Cardiac fibroblast (primary cell): ENCODE results near the gene REEP6.
"Not testable (repeated sequence)": the region's sequence is repeated elsewhere in the genome, so short reads cannot be mapped to it uniquely, and the experiment has no call there.

Experiments used
- DNase-seq, 2 donors: peaks; one replicate each; pipeline versions ENCODE4 v3.0.0 to v3.0.0-alpha.2; 2010; ENCODE audit warnings: low read depth in 2 of 2
- H3K4me3 ChIP-seq, 2 donors: replicated peaks in 1 of 2; 1 replicate in 1 of 2; 2 replicates in 1 of 2; pipeline ENCODE4 v1.5.1; 2011; ENCODE audit warnings: low read depth in 2 of 2, low read length in 2 of 2, mild to moderate bottlenecking in 2 of 2, moderate library complexity in 1 of 2
- CTCF ChIP-seq: IDR thresholded peaks from one replicate; pipeline ENCODE4 v1.5.1; 2011; ENCODE audit warnings: low read depth, mild to moderate bottlenecking, low read length, inconsistent platforms

The REEP6 gene

GRCh38 chr19:1473085-1473851, 17.7 kb upstream of the REEP6 start:
- TF ChIP-seq CTCF: no peak
- H3K4me3 ChIP-seq: no peak overlapping the region
- DNase-seq: no peak

DNA sequence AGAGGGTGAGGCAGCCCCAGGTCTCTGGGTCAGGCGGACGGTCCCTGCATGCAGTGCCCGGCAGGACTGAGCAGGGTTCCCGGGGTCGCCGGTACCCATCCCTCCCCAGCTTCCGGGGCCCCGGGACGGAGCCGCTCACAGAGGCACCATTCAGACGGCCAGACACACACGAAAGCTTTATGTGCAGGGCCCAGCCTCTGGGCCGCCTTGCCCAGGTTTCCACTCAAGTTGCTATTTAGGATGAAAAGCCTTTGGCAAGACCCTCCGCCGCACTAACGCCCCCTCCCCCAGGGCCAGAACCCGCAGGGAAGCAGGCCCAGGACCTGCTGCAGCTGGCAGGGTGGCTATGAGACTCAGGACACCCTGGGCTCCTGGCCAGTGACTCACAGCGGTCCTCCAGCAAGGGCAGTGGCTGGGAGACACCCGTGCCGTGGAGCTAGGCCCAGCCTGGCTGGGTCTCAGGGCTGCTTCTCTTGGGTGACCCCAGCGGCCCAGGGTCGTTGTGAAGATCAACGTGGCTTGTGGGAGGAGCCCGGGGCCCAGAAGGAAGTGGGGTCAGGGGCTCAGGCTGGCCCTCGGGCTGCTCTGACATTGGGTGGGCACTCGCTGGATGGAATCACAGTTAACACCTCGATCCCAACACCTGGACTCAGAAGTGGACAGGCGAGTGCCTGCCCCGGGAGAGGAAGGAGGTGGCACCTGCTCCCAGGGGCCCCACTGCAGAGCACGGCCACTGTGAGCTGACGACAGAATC, 16.8 kb upstream of the REEP6 start:
- no peak overlapping the region for H3K4me3 ChIP-seq
- no peak for TF ChIP-seq CTCF
- no peak for DNase-seq

DNA sequence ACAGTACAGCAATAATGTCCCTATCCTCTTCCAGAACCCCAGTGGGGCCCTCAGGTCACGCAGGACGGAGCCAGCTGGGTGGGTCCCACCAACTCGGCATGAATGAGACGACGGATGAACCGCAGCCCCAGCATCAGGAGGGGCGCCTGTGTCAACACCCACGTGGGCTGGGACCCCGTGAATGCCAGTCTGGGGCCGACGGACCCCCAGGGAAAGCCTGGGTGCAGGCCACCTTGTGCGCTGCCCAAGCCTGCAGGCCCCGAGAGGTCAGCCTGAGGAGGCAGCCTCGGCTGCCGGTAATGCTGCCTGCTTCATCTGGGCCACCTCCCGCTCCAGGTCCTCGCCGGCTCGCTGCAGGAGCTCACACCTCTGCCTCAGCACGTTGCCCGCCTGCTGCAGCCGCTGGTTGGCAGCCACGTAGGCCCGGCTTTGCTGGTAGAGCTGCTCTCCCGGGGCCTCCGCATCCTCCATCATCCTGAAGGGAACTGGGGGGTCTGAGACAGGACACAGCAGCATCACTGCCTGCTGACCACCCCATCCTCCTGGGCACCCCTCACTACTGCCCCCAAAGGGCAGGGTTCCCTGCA, 16.1 kb upstream of the REEP6 start:
- TF ChIP-seq CTCF: no peak

GRCh38 chr19:1475751-1476437, 15.1 kb upstream of the REEP6 start:
- DNase-seq: no peak
- no peak for TF ChIP-seq CTCF
- H3K4me3 ChIP-seq: no peak overlapping the region

More for the DNA sequence above, 16.1 kb upstream of the REEP6 start:
- no peak for DNase-seq
- H3K4me3 ChIP-seq: no peak overlapping the region

- H3K4me3 ChIP-seq, DNase-seq: not testable (repeated sequence)
These were observed 13.9 kb upstream of the REEP6 start for GRCh38 chr19:1477056-1477455.

GRCh38 chr19:1478934-1479707, 11.9 kb upstream of the REEP6 start, which contains the start of gene C19orf25:
C19orf25 (minus strand) TSS chr19:1479215; CDS start chr19:1478903, 312 bp downstream.
- H3K4me3 ChIP-seq: peak within 1 kb of the TSS; percentile 85 to 95
- DNase-seq: peak; percentile 94 to 95
- no peak for TF ChIP-seq CTCF
